ENCODE data around the gene HNF4A.

Gene HNF4A

GRCh38 chr20:44405785-44406571, 50.5 kb downstream of the HNF4A start:
- no peak for DNase-seq (ENCODE audit: low read depth in 2 of 2)

GRCh38 chr20:44406572-44407137, 51.2 kb downstream of the HNF4A start:
- DNase-seq (ENCODE audit: low read depth in 2 of 2) = no peak

GRCh38 chr20:44407402-44408184, 52.1 kb downstream of the HNF4A start:
- DNase-seq (ENCODE audit: low read depth in 2 of 2) = no peak

GRCh38 chr20:44409132-44409600, 53.7 kb downstream of the HNF4A start:
- no peak for DNase-seq (ENCODE audit: low read depth in 2 of 2)

GRCh38 chr20:44410583-44411019, 55.1 kb downstream of the HNF4A start:
- DNase-seq (ENCODE audit: low read depth in 2 of 2) = no peak

- no peak for DNase-seq (ENCODE audit: low read depth in 2 of 2)
Observed at GRCh38 chr20:44411020-44411756, 55.7 kb downstream of the HNF4A start.

GRCh38 chr20:44411757-44412401, 56.4 kb downstream of the HNF4A start:
- DNase-seq (ENCODE audit: low read depth in 2 of 2) = no peak

- no peak for DNase-seq (ENCODE audit: low read depth in 2 of 2)
Observed at GRCh38 chr20:44412402-44413144, 57.1 kb downstream of the HNF4A start.

- DNase-seq (ENCODE audit: low read depth in 2 of 2) = no peak
Observed at GRCh38 chr20:44413575-44414345, 58.3 kb downstream of the HNF4A start.

- no peak for DNase-seq (ENCODE audit: low read depth in 2 of 2)
Observed at GRCh38 chr20:44414346-44414714, 58.8 kb downstream of the HNF4A start.

- DNase-seq (ENCODE audit: low read depth in 2 of 2) = no peak
Observed at GRCh38 chr20:44414808-44415207, 59.3 kb downstream of the HNF4A start.

GRCh38 chr20:44415833-44416715, 60.6 kb downstream of the HNF4A start:
- DNase-seq (ENCODE audit: low read depth in 2 of 2) = no peak

- no peak for DNase-seq (ENCODE audit: low read depth in 2 of 2)
Observed at GRCh38 chr20:44418069-44418905, 62.8 kb downstream of the HNF4A start.

- DNase-seq (ENCODE audit: low read depth in 2 of 2) = no peak
Observed at GRCh38 chr20:44419131-44419844, 63.8 kb downstream of the HNF4A start.

- DNase-seq (ENCODE audit: low read depth in 2 of 2) = no peak
Observed at GRCh38 chr20:44420497-44420896, 65.0 kb downstream of the HNF4A start.

- DNase-seq (ENCODE audit: low read depth in 2 of 2) = no peak
Observed at GRCh38 chr20:44422083-44422482, 66.6 kb downstream of the HNF4A start.

- DNase-seq (ENCODE audit: low read depth in 2 of 2) = no peak
Observed at GRCh38 chr20:44423480-44423879, 68.0 kb downstream of the HNF4A start.

Measured in stimulated activated CD4-positive, alpha-beta T cell treated with anti-CD3 and anti-CD28 coated beads, Interleukin-1b, Interleukin-23, amount 100 ng/mL, for 1 hour (primary cell).